Hepatocyte (in vitro differentiated cells): ENCODE data around the gene GDI1.

Experiments used
- CTCF ChIP-seq: fragments of 200-600 bp; sonication (generic); IDR thresholded peaks from 2 replicates; pipeline ENCODE4 v1.5.1; 2016; ENCODE audit warnings: antibody characterized with exemption, mild to moderate bottlenecking; ENCODE audit not compliant: poor library complexity
- EZH2 ChIP-seq: fragments of 200-600 bp; sonication (generic); IDR thresholded peaks from 2 replicates; pipeline ENCODE4 v1.6.1; 2016; ENCODE audit warnings: antibody characterized with exemption, mild to moderate bottlenecking, borderline replicate concordance
- EZH2phosphoT487 ChIP-seq: fragments of 200-600 bp; sonication (generic); IDR thresholded peaks from one replicate; pipeline ENCODE4 v1.6.1; 2018; ENCODE audit warnings: antibody characterized with exemption, mild to moderate bottlenecking, low read depth, moderate library complexity; ENCODE audit not compliant: unreplicated experiment, severe bottlenecking

DNA sequence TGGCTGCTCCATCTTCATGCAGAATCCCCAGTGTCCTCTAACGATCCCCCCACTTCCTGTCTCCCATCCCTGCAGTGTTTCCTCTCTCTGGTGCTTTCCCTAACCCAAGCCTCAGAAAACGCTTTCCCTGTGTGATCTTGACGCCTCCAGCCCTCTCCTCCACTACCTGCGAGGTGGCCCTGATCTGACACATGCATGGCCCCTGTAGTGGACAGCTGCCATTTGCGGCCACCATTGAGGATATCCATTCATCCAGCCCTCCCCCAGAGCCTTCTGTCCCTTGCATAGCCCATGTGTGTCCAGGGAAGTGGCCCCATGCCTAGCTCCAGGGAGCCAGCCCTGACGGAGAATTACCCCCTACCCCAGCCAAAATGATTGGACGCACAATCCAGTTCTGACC, 46.4 kb downstream of the GDI1 start:
- no peak for TF ChIP-seq CTCF
- TF ChIP-seq EZH2, result no peak
- TF ChIP-seq EZH2phosphoT487, result no peak
